Panc1 (cell line): Measurements from ENCODE around the gene SLC27A2. TPM values are rescaled to one million over a fixed set of nuclear protein-coding genes. Genes with fewer than 3 reads are reported as not detected.

Source experiments
- ATAC-seq: fragments of 200-7000 bp; cut with Tn5 transposase; 2 replicates; pipeline ENCODE4 v1.9.1; 2020; ENCODE audit warnings: mild to moderate bottlenecking, moderate library complexity
- BruUV-seq: library from RNA; stranded (reverse); fragments of 400-500 nt; replicated peaks from 2 replicates; lab custom pipeline; 2021; lab: Mats Ljungman, UMichigan
- CTCF ChIA-PET: fragments of 300-600 bp; sonication (Branson Sonifier 250); formaldehyde crosslinking; loops from one replicate; lab custom pipeline; 2022; ENCODE audit warnings: antibody characterized with exemption; lab: Charles Lee
- POLR2A ChIA-PET: fragments of 300-600 bp; sonication (Branson Sonifier 250); formaldehyde crosslinking; loops from one replicate; lab custom pipeline; 2022; ENCODE audit warnings: antibody characterized with exemption; lab: Charles Lee
- DNase-seq: peaks from one replicate; pipeline ENCODE4 v3.0.0-alpha.2; 2010; ENCODE audit warnings: low read depth, low spot score
- H3K27ac ChIP-seq: 2 replicates; pipeline ENCODE4 v1.5.1; 2011; ENCODE audit warnings: mild to moderate bottlenecking, low read length, inconsistent platforms
- H3K27me3 ChIP-seq: fragments of 200-500 bp; sonication (Bioruptor generic); 2 replicates; pipeline ENCODE4 v1.6.0; 2014; ENCODE audit warnings: low read length, inconsistent platforms; ENCODE audit not compliant: control insufficient read depth, insufficient read depth
- H3K36me3 ChIP-seq: fragments of 200-500 bp; sonication (Bioruptor generic); 2 replicates; pipeline ENCODE4 v1.5.1; 2014; ENCODE audit warnings: inconsistent platforms, mild to moderate bottlenecking, low read length, moderate library complexity; ENCODE audit not compliant: control insufficient read depth, insufficient read depth
- H3K4me1 ChIP-seq: 2 replicates; pipeline ENCODE4 v1.5.1; 2011; ENCODE audit warnings: inconsistent platforms, mild to moderate bottlenecking, low read length, moderate library complexity; ENCODE audit not compliant: control insufficient read depth, insufficient read depth
- H3K4me3 ChIP-seq, 2 experiments: 2 replicates each; pipeline ENCODE4 v1.5.1; 2011 to 2012; ENCODE audit warnings: low read depth in 2 of 2, low read length in 2 of 2, mild to moderate bottlenecking in 2 of 2, inconsistent platforms in 1 of 2, moderate library complexity in 1 of 2
- H3K9me3 ChIP-seq: fragments of 200-500 bp; sonication (Bioruptor generic); 2 replicates; pipeline ENCODE4 v1.5.1; 2014; ENCODE audit warnings: low read depth, mild to moderate bottlenecking, inconsistent platforms, low read length, moderate library complexity; ENCODE audit not compliant: control insufficient read depth, insufficient read depth
- CTCF ChIP-seq: fragments of 450-650 bp; IDR thresholded peaks from 2 replicates; pipeline ENCODE4 v1.5.1; 2017; ENCODE audit warnings: mild to moderate bottlenecking
- POLR2AphosphoS5 ChIP-seq: IDR thresholded peaks from 2 replicates; pipeline ENCODE4 v1.6.1; 2012; ENCODE audit warnings: mild to moderate bottlenecking, low read depth, low read length, moderate library complexity
- REST ChIP-seq, 2 experiments: IDR thresholded peaks; 2 replicates each; pipeline ENCODE4 v1.6.1; 2011 to 2012; ENCODE audit warnings: low read depth in 2 of 2, control low read depth in 1 of 2, low read length in 1 of 2, mild to moderate bottlenecking in 1 of 2, moderate library complexity in 1 of 2; ENCODE audit not compliant: insufficient read depth in 1 of 2
- SIN3A ChIP-seq: IDR thresholded peaks from 2 replicates; pipeline ENCODE4 v1.6.1; 2012; ENCODE audit warnings: low read depth, mild to moderate bottlenecking, low read length, moderate library complexity, borderline replicate concordance; ENCODE audit not compliant: insufficient read depth
- TCF7L2 ChIP-seq: IDR thresholded peaks from 2 replicates; pipeline ENCODE4 v1.6.1; 2011; ENCODE audit warnings: mild to moderate bottlenecking, low read depth, low read length, inconsistent platforms
- in situ Hi-C: cut with HindIII; loops from 2 replicates; pipeline ENCODE4 v1.10.0; 2016; ENCODE audit warnings: low sequenced_read_pairs, low pct_unique_long_range_greater_than_20kb
- intact Hi-C: fragments of 100-400 bp; cut with micrococcal nuclease; formaldehyde crosslinking; loops from one replicate; pipeline ENCODE4 v1.10.0; 2022; ENCODE audit not compliant: unreplicated experiment
- total RNA-seq: library from RNA; stranded (reverse); gene quantifications from one replicate; pipeline ENCODE4 v1.2.1, GENCODE V29; 2021; ENCODE audit not compliant: unreplicated experiment

Gene SLC27A2
- total RNA-seq, 1 experiment from 2014 or later = 0.18 TPM

GRCh38 chr15:50167110-50167509, 14.9 kb upstream of the SLC27A2 start:
- no peak overlapping the region for H3K27ac ChIP-seq
- ATAC-seq (no peak), DNase-seq (no peak)
- no peaks in the 10 kb centered on the region for H3K9me3 ChIP-seq
- H3K27me3 ChIP-seq = no peaks in the 10 kb centered on the region
- H3K36me3 ChIP-seq = no peaks in the 10 kb centered on the region
- ChIA-PET POLR2A (no interaction called here), CTCF (no interaction called here)
- no peak overlapping the region for H3K4me3 ChIP-seq
- intact Hi-C loops = no loop called here
- H3K4me1 ChIP-seq = no peaks in the 10 kb centered on the region
- in situ Hi-C loops = no loop called here
- TF ChIP-seq REST (IDR thresholded peaks at IDR 0.05; ENCODE audit: insufficient read depth in 1 of 2, low read depth in 2 of 2, low read length in 1 of 2) = no peak
- no peak for TF ChIP-seq POLR2AphosphoS5
- no peak for TF ChIP-seq CTCF
- TF ChIP-seq TCF7L2 = no peak
- TF ChIP-seq SIN3A = no peak
- no TSS peak for BruUV-seq

GRCh38 chr15:50168379-50168778, 13.6 kb upstream of the SLC27A2 start:
- ChIA-PET POLR2A (no interaction called here), CTCF (interaction anchor here (0.6 kb wide), 1 partner anchor 476 kb away, joined by 4 read pairs; no protein-coding TSS in a partner anchor)
- no peak for DNase-seq
- intact Hi-C loops (no loop called here), in situ Hi-C loops (no loop called here)
- no peaks in the 10 kb centered on the region for H3K9me3 ChIP-seq
- no peaks in the 10 kb centered on the region for H3K27me3 ChIP-seq
- H3K4me3 ChIP-seq = no peak overlapping the region
- no peak for ATAC-seq
- TF ChIP-seq POLR2AphosphoS5 (no peak), SIN3A (no peak), TCF7L2 (no peak), CTCF (no peak), REST (IDR thresholded peaks at IDR 0.05; ENCODE audit: insufficient read depth in 1 of 2, low read depth in 2 of 2, low read length in 1 of 2) (no peak)
- no peaks in the 10 kb centered on the region for H3K36me3 ChIP-seq
- H3K27ac ChIP-seq = no peak overlapping the region
- no TSS peak for BruUV-seq
- no peaks in the 10 kb centered on the region for H3K4me1 ChIP-seq
